Sigmoid colon (tissue), 7 donors: ENCODE measurements around the gene GPA33. TPM values are rescaled to one million over a fixed set of nuclear protein-coding genes. Genes with fewer than 3 reads are reported as not detected.

ENCODE experiments used
- DNase-seq: peaks from one replicate; pipeline ENCODE4 v3.0.0-alpha.2; 2019
- H3K27ac ChIP-seq, 4 donors: fragments of 200-600 bp; sonication (generic); one replicate each; pipeline ENCODE4 v1.5.1; 2016 to 2019; ENCODE audit warnings: mild to moderate bottlenecking in 1 of 4
- H3K27me3 ChIP-seq, 3 donors: fragments of 200-600 bp; sonication (generic); one replicate each; pipeline ENCODE4 v1.5.1; 2019; ENCODE audit warnings: mild to moderate bottlenecking in 1 of 3
- H3K36me3 ChIP-seq, 4 donors: fragments of 200-600 bp; sonication (generic); one replicate each; pipeline ENCODE4 v1.5.1; 2016 to 2019
- H3K4me1 ChIP-seq, 4 donors: fragments of 200-600 bp; sonication (generic); one replicate each; pipeline ENCODE4 v1.5.1; 2017 to 2019
- H3K4me3 ChIP-seq, 4 donors: fragments of 200-600 bp; sonication (generic); one replicate each; pipeline ENCODE4 v1.5.1; 2017 to 2019; ENCODE audit warnings: mild to moderate bottlenecking in 2 of 4, moderate library complexity in 1 of 4
- H3K9me3 ChIP-seq, 4 donors: fragments of 200-600 bp in 3 of 4; sonication (generic) in 3 of 4; one replicate each; pipeline versions ENCODE4 v1.5.1 to v1.6.1; 2013 to 2019
- EP300 ChIP-seq, 4 donors: sonication (generic); formaldehyde crosslinking; IDR thresholded peaks; one replicate each; pipeline ENCODE4 v1.6.1; 2017; ENCODE audit warnings: antibody characterized with exemption in 4 of 4
- POLR2A ChIP-seq, 2 donors: fragments of 450-650 bp; IDR thresholded peaks; one replicate each; pipeline ENCODE4 v1.6.1; 2016; ENCODE audit warnings: antibody characterized with exemption in 2 of 2, mild to moderate bottlenecking in 2 of 2, moderate library complexity in 2 of 2
- POLR2AphosphoS5 ChIP-seq, 4 donors: sonication (generic); formaldehyde crosslinking; IDR thresholded peaks; one replicate each; pipeline ENCODE4 v1.6.1; 2017; ENCODE audit warnings: antibody characterized with exemption in 4 of 4
- WGBS, 2 donors: extraction: QIAGEN DNeasy Blood & Tissue Kit; methylation state at CpG; one replicate each; pipeline ENCODE4 v1.1.7; 2013; 5-methylcytosine and 5-hydroxymethylcytosine counted together
- intact Hi-C: fragments of 100-400 bp; cut with DNase I; formaldehyde crosslinking; loops from one replicate; pipeline ENCODE4 v1.15.1; 2023
- polyA plus RNA-seq, 3 donors: library from polyadenylated mRNA; stranded (reverse); fragments of 200-250 nt; gene quantifications; one replicate each; pipeline ENCODE4 v1.2.3, GENCODE V29; 2013
- total RNA-seq, 4 donors: library from RNA; depleted of rRNA; stranded (reverse); fragments of >200 nt; gene quantifications; one replicate each; pipeline ENCODE4 v1.1.0, GENCODE V29; 2016
- TF ChIP-seq, protein P1 (sequence below), 4 experiments: fragments of 450-650 bp in 3 of 4; fragments of 200-600 bp in 1 of 4; IDR thresholded peaks; one replicate each; pipeline ENCODE4 v1.5.1; 2016 to 2019; ENCODE audit warnings: antibody characterized with exemption in 4 of 4, mild to moderate bottlenecking in 3 of 4, moderate library complexity in 2 of 4
- donor health status: healthy with polysubstance abuse.
- donor health status: Bipolar disorder and iron deficiency.
- donor health status: healthy.

The GPA33 gene
- total and polyA plus RNA-seq, 7 donors = 0.28 to 363 (median 90.7) TPM; not detected in 2

DNA sequence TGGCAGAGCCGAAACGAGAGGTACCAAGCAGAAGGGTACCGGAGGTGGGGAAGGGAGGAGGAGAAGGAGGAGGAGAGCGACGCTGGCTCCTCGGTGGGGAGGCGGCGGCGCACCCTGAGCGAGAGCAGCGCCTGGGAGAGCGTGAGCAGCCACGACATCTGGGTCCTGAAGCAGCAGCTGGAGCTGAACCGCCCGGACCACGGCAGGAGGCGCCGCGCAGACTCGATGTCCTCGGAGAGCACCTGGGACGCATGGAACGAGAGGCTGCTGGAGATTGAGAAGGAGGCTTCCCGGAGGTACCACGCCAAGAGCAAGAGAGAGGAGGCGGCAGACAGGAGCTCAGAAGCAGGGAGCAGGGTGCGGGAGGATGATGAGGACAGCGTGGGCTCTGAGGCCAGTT lies 36.1 kb upstream of the GPA33 start:
- TF ChIP-seq EP300 (IDR thresholded peaks at IDR 0.05) (no peak), POLR2A (IDR thresholded peaks at IDR 0.05) (no peak), POLR2AphosphoS5 (IDR thresholded peaks at IDR 0.05) (no peak)
- TF ChIP-seq, protein P1, sequence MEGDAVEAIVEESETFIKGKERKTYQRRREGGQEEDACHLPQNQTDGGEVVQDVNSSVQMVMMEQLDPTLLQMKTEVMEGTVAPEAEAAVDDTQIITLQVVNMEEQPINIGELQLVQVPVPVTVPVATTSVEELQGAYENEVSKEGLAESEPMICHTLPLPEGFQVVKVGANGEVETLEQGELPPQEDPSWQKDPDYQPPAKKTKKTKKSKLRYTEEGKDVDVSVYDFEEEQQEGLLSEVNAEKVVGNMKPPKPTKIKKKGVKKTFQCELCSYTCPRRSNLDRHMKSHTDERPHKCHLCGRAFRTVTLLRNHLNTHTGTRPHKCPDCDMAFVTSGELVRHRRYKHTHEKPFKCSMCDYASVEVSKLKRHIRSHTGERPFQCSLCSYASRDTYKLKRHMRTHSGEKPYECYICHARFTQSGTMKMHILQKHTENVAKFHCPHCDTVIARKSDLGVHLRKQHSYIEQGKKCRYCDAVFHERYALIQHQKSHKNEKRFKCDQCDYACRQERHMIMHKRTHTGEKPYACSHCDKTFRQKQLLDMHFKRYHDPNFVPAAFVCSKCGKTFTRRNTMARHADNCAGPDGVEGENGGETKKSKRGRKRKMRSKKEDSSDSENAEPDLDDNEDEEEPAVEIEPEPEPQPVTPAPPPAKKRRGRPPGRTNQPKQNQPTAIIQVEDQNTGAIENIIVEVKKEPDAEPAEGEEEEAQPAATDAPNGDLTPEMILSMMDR (IDR thresholded peaks at IDR 0.05) = no peak
- intact Hi-C loops = no loop called here
- WGBS, 2 donors = 94 to 96% methylated on average over 28 of the region's 28 CpGs
- H3K9me3 ChIP-seq = no peaks in the 10 kb centered on the region
- H3K36me3 ChIP-seq = no peaks in the 10 kb centered on the region
- H3K4me3 ChIP-seq = no peak overlapping the region
- no peak overlapping the region for H3K27ac ChIP-seq
- DNase-seq = no peak
- H3K27me3 ChIP-seq = no peaks in the 10 kb centered on the region
- peaks cover 0 to 8% (median 6%) of the 10 kb centered on the region in 4 donors for H3K4me1 ChIP-seq

DNA sequence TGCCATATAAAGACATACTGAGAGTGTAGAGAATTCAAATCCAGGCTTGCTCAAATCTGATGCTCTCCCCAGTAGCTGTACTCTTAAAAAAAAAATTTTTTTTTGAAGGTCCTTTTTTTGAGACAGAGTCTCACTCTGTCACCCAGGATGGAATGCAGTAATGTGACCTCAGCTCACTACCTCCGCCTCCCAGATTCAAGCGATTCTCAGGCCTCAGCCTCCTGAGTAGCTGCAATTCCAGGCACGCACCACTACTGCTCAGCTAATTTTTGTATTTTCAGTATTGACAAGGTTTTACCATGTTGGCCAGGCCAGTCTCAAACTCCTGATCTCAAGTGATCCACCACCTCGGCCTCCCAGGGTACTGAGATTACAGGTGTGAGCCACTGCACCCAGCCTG lies 32.4 kb upstream of the GPA33 start:
- no peaks in the 10 kb centered on the region for H3K36me3 ChIP-seq
- no peak for DNase-seq
- H3K4me1 ChIP-seq = peaks cover 0 to 13% (median 11%) of the 10 kb centered on the region in 4 donors
- H3K9me3 ChIP-seq = no peaks in the 10 kb centered on the region
- TF ChIP-seq POLR2AphosphoS5 (IDR thresholded peaks at IDR 0.05) (no peak), POLR2A (IDR thresholded peaks at IDR 0.05) (no peak), EP300 (IDR thresholded peaks at IDR 0.05) (no peak)
- TF ChIP-seq, protein P1 (IDR thresholded peaks at IDR 0.05) = no peak
- H3K4me3 ChIP-seq = no peak overlapping the region
- peaks cover 3 to 7% (median 3%) of the 10 kb centered on the region in 3 donors for H3K27me3 ChIP-seq
- intact Hi-C loops = no loop called here
- H3K27ac ChIP-seq = no peak overlapping the region
- 95 to 96% methylated on average over 4 of the region's 4 CpGs for WGBS, 2 donors

DNA sequence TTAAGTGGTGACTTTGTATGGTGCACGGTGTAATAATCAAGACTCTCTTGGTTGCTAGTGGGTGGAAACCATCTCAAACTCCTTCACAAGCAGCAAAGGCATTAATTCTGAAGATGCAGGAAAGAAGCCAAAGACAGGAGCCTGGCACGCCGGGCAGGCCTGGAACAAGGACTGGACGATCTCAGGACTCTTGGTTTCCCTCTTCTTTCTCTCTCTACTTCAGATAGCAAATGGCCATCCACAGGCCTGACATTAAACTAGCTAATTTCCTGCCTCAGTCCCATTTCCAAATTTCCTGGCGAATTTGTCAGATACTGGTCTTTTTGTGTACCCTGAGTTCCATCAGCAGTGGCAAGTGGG lies 31.9 kb upstream of the GPA33 start:
- TF ChIP-seq EP300 (IDR thresholded peaks at IDR 0.05) (no peak), POLR2A (IDR thresholded peaks at IDR 0.05) (no peak), POLR2AphosphoS5 (IDR thresholded peaks at IDR 0.05) (no peak)
- TF ChIP-seq, protein P1 (IDR thresholded peaks at IDR 0.05) = no peak
- no peaks in the 10 kb centered on the region for H3K36me3 ChIP-seq
- H3K4me1 ChIP-seq = peaks cover 0 to 13% (median 11%) of the 10 kb centered on the region in 4 donors
- peaks cover 3 to 12% (median 4%) of the 10 kb centered on the region in 3 donors for H3K27me3 ChIP-seq
- H3K9me3 ChIP-seq = no peaks in the 10 kb centered on the region
- WGBS, 2 donors = 73 to 74% methylated on average over 5 of the region's 5 CpGs
- DNase-seq = no peak
- intact Hi-C loops = no loop called here
- H3K27ac ChIP-seq = no peak overlapping the region
- H3K4me3 ChIP-seq = no peak overlapping the region

DNA sequence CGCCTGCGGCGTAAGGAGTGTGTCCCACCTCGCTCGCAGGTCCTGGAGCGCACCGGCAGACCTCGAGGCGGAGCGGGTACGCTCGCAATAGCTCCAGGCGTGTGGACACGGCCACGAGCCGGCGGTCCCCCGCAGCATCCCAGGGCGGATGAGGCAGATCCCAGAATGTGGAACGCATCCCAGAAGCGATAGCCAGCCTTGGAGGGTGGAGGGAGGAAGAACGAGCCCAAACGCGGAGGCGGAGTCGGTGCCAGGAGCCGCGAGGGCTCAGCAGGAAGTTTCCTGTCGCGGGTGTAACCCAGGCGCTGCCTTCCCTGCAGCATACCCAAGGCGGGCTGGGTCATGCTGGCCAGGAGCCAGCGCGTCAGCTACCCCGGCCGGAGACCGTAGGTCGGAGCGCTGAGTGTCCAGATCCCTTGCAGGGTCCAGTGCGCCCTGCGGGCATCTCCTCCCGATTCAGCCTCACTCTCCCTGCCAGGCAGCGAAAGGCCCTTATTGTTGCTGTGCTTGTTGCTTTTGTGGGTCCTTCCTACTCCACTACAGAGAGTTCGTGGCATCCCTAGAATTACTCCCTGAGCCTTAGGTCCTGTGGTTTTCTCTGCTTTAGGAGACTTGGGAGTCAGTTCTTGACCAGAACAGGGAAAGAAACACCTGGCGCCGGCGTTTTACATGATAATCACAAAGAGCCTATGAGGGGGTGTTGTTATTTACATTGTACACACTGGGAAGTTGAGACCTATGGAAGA lies 31.4 kb upstream of the GPA33 start:
- 11 to 14% methylated on average over 47 of the region's 47 CpGs for WGBS, 2 donors
- DNase-seq = no peak
- Histone ChIP-seq H3K36me3 (no peaks in the 10 kb centered on the region), H3K4me3 (peak overlapping the region in 3 of 4 donors; percentile 30 to 43 (median 32)), H3K9me3 (no peaks in the 10 kb centered on the region), H3K27me3 (peaks cover 3 to 13% (median 4%) of the 10 kb centered on the region in 3 donors), H3K27ac (no peak overlapping the region), H3K4me1 (peaks cover 0 to 13% (median 11%) of the 10 kb centered on the region in 4 donors)
- intact Hi-C loops = no loop called here
- TF ChIP-seq, protein P1 (IDR thresholded peaks at IDR 0.05) = no peak
- TF ChIP-seq POLR2A (IDR thresholded peaks at IDR 0.05) = no peak
- no peak for TF ChIP-seq EP300 (IDR thresholded peaks at IDR 0.05)
- TF ChIP-seq POLR2AphosphoS5 (IDR thresholded peaks at IDR 0.05) = no peak
